ENCODE measurements around the gene SCAF11. TPM values are rescaled to one million over a fixed set of nuclear protein-coding genes. Genes with fewer than 3 reads are reported as not detected.

The SCAF11 gene
- total RNA-seq, 1 experiment from 2014 or later, result 121 TPM

DNA sequence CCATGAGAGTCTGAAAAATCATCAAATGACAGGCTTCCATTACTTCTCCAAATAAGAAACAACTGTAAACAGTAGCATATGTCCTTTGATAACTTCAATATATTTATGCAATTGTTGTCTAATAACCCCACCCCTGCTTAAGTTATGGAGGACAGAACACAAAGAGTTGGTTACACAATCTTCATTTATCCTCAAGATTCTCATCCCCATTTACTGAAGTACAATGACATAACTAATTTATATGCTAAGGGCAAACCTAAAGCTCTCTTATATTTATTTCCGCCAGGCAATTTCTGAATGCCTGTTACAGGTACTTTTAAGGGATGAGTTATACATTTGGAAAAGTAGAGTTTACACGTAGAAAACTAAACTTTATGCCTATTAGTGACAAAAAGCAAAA, 12.3 kb downstream of the SCAF11 start:
- no TSS peak for BruUV-seq (replicated peaks)

GRCh38 chr12:45977620-45978019, 12.8 kb downstream of the SCAF11 start:
- peaks cover 16% of the 10 kb centered on the region for H3K4me1 ChIP-seq (ENCODE audit: insufficient read depth, low read length, poor library complexity, severe bottlenecking)
- intact Hi-C loops (cut with micrococcal nuclease; ENCODE audit: unreplicated experiment), result no loop called here
- H3K27ac ChIP-seq (ENCODE audit: low read depth, low read length, poor library complexity, severe bottlenecking), result no peak overlapping the region
- TF ChIP-seq EZH2 (IDR thresholded peaks at IDR 0.05; ENCODE audit: borderline replicate concordance, low read depth, low read length, poor library complexity, severe bottlenecking), result no peak
- TF ChIP-seq, protein P1, sequence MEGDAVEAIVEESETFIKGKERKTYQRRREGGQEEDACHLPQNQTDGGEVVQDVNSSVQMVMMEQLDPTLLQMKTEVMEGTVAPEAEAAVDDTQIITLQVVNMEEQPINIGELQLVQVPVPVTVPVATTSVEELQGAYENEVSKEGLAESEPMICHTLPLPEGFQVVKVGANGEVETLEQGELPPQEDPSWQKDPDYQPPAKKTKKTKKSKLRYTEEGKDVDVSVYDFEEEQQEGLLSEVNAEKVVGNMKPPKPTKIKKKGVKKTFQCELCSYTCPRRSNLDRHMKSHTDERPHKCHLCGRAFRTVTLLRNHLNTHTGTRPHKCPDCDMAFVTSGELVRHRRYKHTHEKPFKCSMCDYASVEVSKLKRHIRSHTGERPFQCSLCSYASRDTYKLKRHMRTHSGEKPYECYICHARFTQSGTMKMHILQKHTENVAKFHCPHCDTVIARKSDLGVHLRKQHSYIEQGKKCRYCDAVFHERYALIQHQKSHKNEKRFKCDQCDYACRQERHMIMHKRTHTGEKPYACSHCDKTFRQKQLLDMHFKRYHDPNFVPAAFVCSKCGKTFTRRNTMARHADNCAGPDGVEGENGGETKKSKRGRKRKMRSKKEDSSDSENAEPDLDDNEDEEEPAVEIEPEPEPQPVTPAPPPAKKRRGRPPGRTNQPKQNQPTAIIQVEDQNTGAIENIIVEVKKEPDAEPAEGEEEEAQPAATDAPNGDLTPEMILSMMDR (conservative IDR thresholded peaks at IDR 0.05; ENCODE audit: low read depth, low read length), result no peak
- no TSS peak for BruUV-seq (replicated peaks)
- H3K4me3 ChIP-seq (ENCODE audit: low read depth, low read length, poor library complexity, severe bottlenecking), result no peak overlapping the region
- H3K27me3 ChIP-seq (replicated peaks; ENCODE audit: insufficient read depth, low read depth, low read length, poor library complexity), result no peaks in the 10 kb centered on the region
- CTCF ChIA-PET, result no interaction called here
- no peak for DNase-seq (ENCODE audit: low spot score)
- no peaks in the 10 kb centered on the region for H3K36me3 ChIP-seq (ENCODE audit: insufficient read depth, low read length, poor library complexity, severe bottlenecking)
- POLR2A ChIA-PET (ENCODE audit: low non-redundant PET), result no interaction called here
- H3K9me3 ChIP-seq (ENCODE audit: low read depth, low read length, poor library complexity, severe bottlenecking), result no peaks in the 10 kb centered on the region

More for the DNA sequence above, 12.3 kb downstream of the SCAF11 start:
- no peak overlapping the region for H3K27ac ChIP-seq (ENCODE audit: low read depth, low read length, poor library complexity, severe bottlenecking)
- TF ChIP-seq, protein P1 (conservative IDR thresholded peaks at IDR 0.05; ENCODE audit: low read depth, low read length), result no peak
- TF ChIP-seq EZH2 (IDR thresholded peaks at IDR 0.05; ENCODE audit: borderline replicate concordance, low read depth, low read length, poor library complexity, severe bottlenecking), result no peak
- DNase-seq (ENCODE audit: low spot score), result no peak
- CTCF ChIA-PET, result no interaction called here
- H3K27me3 ChIP-seq (replicated peaks; ENCODE audit: insufficient read depth, low read depth, low read length, poor library complexity), result no peaks in the 10 kb centered on the region
- H3K4me3 ChIP-seq (ENCODE audit: low read depth, low read length, poor library complexity, severe bottlenecking), result no peak overlapping the region
- no peaks in the 10 kb centered on the region for H3K36me3 ChIP-seq (ENCODE audit: insufficient read depth, low read length, poor library complexity, severe bottlenecking)
- intact Hi-C loops (cut with micrococcal nuclease; ENCODE audit: unreplicated experiment), result no loop called here
- H3K9me3 ChIP-seq (ENCODE audit: low read depth, low read length, poor library complexity, severe bottlenecking), result no peaks in the 10 kb centered on the region
- POLR2A ChIA-PET (ENCODE audit: low non-redundant PET), result no interaction called here
- peaks cover 16% of the 10 kb centered on the region for H3K4me1 ChIP-seq (ENCODE audit: insufficient read depth, low read length, poor library complexity, severe bottlenecking)

DNA sequence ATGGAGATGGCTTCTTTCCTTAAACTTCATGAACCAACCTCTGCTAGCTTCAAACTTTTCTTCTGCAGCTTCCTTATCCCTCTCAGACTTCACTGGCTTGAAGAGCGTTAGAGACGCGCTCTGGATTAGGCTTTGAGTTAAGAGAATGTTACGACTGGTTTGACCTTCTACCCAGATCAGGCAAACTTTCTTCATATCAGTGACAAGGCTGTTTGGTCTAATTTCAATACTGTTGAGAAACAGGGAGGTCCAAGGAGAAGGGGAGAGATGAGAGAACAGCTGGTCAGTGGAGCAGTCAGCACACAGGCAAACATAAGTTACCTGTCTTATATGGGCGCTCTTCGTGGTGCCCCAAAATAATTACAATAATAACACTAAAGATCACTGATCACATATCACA, 14.9 kb downstream of the SCAF11 start:
- ChIA-PET CTCF (no interaction called here), POLR2A (ENCODE audit: low non-redundant PET) (no interaction called here)
- TF ChIP-seq, protein P1 (conservative IDR thresholded peaks at IDR 0.05; ENCODE audit: low read depth, low read length), result no peak
- no peak for TF ChIP-seq EZH2 (IDR thresholded peaks at IDR 0.05; ENCODE audit: borderline replicate concordance, low read depth, low read length, poor library complexity, severe bottlenecking)
- no TSS peak for BruUV-seq (replicated peaks)
- H3K4me3 ChIP-seq (ENCODE audit: low read depth, low read length, poor library complexity, severe bottlenecking), result no peak overlapping the region
- H3K4me1 ChIP-seq (ENCODE audit: insufficient read depth, low read length, poor library complexity, severe bottlenecking), result peaks cover 10% of the 10 kb centered on the region
- DNase-seq (ENCODE audit: low spot score), result no peak
- no peaks in the 10 kb centered on the region for H3K27me3 ChIP-seq (replicated peaks; ENCODE audit: insufficient read depth, low read depth, low read length, poor library complexity)
- intact Hi-C loops (cut with micrococcal nuclease; ENCODE audit: unreplicated experiment), result no loop called here
- H3K36me3 ChIP-seq (ENCODE audit: insufficient read depth, low read length, poor library complexity, severe bottlenecking), result peaks cover 13% of the 10 kb centered on the region
- H3K27ac ChIP-seq (ENCODE audit: low read depth, low read length, poor library complexity, severe bottlenecking), result no peak overlapping the region
- no peaks in the 10 kb centered on the region for H3K9me3 ChIP-seq (ENCODE audit: low read depth, low read length, poor library complexity, severe bottlenecking)
